Activated CD4-positive, alpha-beta T cell treated with anti-CD3 and anti-CD28 coated beads, Interleukin-2, Interleukin-4, amounts not matched to agents 100 ng/mL and 50 ng/mL, durations not matched to agents 16 hours and 8 hours (primary cell): Measurements from ENCODE around the gene LFNG.

Source experiments
- DNase-seq: peaks from one replicate; pipeline ENCODE4 v3.0.0-alpha.2; 2020; ENCODE audit warnings: low spot score

Gene LFNG

DNA sequence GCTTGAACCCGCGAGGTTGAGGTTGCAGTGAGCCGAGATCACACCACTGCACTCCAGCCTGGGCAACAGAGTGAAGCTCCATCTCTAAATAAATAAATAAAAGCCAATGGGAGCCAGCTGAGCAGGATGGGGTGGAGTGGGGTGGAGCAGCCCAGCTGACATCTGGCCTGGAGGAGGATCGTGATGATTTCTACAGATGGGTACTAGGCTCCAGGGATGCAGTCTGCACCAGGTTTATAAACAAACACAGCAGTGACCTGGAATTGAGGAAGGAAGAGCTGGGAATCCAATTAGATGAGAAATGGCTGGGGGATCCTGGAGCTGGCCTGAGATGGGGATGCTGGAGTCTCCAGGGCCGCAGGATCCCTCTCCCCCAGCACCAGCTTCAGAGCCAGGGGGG is 36.1 kb upstream of the LFNG start:
- no peak for DNase-seq

DNA sequence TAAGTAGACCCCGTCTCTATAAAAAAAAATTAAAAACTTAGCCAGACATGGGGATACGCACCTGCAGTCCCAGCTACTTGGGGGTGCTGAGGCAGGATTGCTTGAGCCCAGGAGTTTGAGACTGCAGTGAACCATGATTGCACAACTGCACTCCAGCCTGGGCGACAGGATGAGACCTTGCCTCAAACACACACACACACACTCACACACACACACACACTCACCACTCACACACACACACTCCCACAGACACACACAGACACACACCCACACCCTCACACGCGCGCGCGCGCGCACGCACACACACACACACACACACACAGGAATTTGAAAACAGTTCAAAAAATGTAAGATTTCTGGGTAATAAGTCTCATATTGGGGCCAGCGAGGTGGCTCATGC is 34.7 kb upstream of the LFNG start:
- DNase-seq: no peak

DNA sequence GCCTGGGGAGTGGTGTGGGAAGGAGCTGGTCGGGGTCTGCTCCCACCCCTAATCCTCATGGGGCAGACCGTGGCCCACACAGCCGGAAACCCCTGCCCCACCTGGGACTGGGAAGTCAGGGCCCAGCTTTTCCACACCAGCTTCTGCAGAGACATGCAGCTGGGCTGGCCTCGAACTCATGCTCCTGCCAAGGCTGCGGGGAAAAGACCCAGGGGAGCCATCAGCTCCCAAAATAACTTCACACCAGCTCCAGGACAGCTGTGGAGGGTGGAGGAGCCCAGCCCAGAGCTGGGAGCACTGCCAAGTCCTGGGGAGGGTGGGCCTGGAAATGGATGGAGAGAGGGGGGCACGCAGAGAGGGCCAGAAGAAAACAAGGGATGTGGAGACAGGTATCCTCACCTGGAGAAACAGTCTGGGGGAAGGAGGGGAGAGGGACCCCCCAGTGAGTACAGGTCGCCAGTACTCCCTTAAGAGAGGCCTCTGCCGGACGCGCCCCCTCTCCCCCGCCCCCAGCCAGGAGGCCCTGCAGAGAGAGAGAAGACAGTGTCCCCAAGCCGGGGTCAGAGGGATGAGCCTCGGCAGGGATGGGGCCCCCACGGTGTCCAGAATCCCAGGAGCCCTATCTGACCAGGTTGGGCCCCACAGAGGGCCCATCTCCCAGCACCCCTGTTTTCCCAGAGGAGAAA is 31.8 kb upstream of the LFNG start:
- DNase-seq: no peak

DNA sequence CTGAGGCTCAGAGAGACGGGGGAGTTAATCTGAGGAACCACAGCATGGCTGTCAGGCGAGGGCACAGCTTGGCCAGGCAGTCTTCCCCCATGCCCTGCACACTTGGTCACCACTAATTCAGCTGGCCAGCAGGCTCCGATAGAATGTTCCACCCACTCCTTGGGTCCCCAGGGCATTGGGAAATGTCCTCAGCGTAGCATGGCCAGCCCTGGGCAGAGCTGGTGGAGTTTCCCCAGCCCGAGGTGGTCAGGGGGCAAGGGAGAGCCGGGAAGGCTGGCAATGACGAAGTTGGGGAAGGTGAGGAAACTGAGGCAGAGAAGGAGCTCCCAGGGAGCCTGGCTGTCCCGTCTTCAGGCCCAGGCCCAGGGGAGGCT is 31.3 kb upstream of the LFNG start:
- no peak for DNase-seq

DNA sequence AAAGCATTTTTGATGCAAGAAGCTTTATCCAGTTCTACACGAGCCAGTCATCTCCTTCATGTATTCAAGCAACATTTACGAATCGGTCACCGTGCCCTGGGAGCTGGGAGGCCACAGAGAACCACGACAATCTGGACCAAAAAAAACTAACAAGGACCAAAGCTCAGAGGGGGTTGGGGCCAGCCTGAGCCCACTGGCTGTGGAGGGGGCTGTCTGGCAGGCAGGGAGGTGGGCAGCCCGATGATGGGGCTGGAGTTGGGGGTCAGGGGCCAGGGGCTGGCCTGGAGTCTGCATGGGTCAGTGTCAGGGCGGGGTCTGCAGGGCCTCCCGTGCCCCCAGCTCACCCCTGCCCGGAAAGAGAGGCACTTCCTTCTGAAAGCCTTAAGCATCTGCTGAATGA is 30.9 kb upstream of the LFNG start:
- no peak for DNase-seq

DNA sequence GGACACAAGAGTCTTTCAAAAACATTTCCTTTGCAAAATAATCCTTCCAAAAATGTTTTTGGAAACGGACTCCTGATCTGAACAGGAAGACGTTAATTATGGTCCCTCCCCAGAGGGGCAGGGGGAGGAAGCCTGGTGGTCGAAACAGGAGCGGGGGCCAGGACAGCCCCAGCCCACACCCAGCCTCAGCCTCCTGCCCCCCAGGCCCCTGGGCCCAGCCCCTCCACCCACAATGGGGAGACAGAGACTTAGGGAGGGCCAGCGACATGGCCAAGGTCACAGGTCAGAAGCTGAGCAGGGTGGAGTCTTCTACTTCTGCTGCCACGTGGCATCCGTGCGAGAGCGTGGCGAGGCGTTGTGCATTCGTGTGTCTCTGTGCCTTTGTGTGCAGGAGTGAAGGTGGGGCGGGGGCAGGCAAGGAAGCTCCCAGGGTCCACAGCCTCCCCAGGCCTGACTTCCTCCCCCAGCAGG is 29.4 kb upstream of the LFNG start:
- no peak for DNase-seq

DNA sequence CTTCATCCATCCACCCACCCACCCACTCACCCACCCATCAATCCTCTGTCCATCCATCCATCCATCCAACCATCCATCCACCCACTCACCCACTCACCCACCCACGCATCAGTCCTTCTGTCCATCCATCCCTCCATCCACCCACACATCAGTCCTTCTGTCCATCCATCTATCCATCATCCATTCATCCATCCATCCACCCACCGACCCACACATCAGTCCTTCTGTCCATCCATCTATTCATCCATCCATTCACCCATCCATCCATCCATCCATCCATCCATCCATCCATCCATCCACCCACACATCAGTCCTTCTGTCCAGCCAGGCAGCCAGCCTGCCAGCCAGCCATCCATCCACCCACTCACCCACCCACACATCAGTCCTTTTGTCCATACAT is 27.5 kb upstream of the LFNG start:
- no peak for DNase-seq

DNA sequence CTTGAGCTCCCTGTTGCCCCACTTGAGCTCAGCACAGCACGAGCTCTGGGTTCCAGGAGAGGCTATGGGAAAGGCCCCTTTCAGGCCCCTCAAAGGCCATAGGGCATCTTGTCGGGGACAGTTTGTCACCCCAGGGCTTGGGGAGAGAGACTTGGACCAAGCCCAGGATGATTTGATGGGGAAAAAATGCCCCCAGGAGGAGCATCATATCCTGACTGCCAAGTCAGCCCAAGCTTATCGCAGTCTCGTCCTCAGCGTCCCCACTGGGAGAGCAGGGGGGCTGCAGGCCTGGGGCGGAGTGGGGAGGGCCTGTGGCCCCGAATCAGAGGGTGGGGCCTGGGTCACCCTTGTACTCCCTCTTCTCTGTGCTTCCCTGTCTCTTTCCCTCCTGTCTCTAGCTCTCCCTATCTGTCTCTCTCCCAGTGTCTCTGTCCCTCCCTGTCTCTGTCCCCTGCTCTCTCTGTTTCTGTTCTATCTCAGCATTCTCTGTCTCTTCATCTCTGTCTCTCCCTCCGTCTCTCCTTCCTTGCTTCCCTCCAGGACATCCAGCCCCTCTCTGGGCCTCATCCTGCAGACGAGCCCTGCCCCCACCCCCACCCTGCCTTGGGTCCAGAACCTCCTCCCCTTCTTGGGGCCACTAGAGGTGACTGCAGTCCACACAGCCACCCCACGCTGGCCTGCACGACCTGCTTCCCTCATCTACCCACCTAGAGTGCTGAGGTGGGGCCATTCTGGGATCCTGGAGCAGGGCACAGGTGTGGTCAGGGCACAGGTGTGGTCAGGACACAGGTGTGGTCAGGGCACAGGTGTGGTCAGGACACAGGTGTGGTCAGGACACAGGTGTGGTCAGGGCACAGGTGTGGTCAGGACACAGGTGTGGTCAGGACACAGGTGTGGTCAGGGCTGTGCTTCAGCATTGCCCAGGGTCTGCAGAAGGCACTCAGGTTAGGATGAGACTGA is 26.1 kb upstream of the LFNG start:
- DNase-seq: no peak

DNA sequence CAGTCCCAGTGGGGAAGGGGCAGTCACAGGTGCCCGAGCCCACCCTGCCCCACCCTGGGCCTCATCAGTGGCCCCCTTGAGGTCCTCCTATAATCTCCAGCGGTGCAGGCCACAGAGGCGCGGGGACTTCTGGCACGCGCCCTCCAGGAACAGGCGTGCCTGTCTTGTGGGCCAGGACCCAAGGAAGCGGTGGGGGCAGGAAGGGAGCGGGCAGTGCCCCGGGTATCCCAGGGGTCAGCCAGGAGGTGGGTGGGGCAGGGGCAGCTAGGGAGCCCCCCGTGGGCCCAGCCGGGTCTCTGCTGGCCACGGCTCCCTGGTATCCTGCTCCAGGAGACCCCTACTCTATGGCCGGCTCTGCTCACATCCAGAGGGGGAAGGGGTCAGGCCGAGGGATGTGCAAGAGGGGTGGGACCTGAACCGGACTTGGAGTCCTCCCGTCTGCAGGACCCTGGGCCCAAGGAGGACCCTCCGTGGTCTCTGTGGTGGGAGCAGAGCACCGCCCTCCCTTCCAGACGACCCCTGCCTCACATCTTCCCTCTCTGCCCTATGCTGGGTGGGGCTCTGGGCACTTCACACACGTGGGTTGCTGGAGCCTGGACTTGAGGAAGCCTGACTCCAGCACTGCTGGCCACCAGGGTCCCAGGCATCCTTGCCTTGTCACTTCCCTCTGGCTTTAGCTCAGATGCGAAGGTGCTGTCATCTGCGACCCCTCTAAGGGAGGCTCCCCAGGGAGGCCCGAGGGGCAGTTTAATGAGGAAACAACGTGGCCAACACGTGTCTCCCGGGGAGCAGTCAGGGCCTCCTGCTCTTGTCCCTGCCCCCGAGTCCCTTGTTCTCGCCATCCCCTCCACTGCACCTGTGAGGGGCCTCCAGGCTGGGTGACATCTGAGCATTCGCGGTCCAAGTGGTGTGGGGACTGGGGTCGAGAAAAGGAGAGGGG is 25.1 kb upstream of the LFNG start:
- no peak for DNase-seq

DNA sequence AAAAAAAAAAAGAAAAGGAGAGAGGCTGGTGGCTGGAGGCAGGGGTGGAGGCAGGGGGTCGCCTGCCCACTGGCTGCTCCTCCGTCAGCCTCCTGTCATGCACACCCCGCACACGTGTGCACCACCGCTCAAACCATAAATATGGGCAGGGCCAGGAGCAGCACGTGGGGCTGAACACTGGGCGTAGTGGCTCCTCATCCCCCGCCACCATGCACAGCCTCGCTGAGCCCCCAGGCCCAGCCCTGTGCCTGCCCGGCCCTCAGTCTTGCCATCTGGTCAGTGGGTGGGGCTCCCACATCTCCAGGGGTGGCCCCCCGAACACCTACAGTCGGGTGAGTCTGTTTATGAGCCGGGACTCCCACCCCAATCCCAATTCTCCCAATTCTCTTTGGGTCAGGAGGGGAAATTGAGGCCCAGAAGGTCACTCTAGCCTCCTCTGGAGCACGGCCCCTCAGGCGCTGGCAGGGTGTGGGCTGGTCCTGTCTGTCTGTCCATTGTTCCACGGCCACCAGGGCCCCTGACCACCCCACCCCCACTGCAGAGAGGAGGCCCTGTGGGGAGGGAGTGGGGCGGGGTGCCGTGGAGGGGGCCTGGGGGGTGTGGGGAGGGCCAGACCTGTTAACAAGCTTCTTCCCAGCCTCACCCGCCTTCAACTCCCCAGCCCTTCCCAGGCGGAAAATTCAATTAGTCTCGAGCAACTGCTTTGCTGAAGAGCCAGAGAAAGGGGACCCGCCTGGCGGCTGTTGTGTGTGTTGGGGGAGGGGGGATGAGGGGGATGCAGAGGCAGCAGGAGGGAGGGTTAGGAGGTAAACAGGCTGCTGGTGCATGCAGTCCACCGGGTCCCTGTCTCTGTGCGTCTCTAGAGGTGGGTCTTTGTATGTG is 23.9 kb upstream of the LFNG start:
- no peak for DNase-seq

DNA sequence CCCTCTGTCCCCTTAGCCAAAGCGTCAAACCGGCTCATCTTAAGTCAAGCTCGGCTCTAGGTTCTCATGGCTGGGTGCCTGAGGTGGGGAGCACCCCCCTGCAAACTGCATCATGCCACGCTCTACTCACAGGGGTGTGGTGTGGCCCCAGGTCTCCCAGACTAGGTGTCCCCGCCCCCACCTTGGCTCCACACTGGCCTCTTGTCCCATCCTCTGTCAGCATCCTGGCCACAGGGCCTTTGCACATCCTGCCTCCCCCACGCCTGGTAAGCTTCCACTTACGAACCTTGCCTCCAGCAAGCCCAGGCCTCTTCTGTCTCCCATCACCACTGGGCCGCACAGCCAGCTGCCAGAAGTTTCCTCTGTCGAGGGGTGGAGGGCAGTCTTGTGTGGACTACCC is 23.2 kb upstream of the LFNG start:
- DNase-seq: no peak

DNA sequence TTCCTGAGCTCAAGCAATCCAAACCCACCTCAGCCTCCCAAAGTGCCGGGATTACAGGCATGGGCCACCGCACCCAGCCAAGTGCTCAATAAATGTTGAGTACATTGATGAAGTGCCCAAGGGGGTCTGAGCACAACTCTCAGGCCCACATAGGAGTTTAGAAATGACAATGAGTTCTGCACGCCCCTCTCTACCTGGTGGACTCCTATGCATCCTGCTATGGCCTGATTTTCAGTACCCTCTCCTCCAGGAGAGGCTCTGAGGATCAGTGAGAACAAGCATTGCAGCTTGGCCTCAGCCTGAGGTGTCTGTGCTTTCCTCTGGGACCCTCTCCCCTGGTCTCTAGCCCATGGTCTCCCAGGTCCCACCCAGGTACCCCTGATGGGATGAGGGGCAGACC is 22.5 kb upstream of the LFNG start:
- no peak for DNase-seq

DNA sequence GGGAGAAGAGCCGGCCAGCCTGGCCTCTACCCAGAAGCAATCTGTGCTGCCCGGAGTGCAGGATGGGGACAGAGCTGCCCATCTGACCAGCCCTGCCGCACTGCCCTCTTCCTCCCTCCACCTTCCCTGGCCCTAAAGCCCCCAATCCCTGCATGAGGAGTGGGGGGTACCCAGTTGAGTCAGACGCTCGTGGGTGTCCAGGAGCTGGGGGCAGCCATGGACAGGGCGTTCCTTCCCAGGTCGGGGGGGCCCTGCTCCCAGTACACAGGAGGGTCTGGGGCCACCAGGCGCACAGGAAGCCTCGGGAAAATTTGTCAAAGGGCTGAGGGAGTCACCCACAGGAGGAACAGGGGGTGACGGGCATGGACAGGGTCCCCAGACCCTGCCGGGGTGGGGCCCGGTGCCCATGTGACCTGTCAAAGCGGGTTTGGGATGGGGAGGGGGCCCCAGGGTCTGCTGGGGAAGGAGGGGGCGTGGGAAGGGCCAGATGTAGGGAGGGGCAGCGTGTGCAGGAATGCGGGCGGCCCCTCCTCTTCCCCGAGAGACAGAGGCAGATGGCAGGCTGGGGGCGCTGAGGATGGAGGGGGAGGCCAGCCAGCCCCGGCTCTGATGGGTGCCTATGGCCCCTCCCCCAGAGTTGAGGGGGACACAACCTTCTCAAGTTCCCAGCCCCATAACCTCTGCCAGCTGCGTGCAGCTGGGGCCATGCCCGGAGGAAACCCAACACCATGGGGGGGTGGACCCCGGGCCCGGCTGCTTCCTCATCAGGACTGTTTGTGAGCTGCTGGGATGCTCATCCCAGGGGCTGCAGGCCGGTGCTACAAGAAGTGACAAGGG is 21.9 kb upstream of the LFNG start:
- DNase-seq: no peak

DNA sequence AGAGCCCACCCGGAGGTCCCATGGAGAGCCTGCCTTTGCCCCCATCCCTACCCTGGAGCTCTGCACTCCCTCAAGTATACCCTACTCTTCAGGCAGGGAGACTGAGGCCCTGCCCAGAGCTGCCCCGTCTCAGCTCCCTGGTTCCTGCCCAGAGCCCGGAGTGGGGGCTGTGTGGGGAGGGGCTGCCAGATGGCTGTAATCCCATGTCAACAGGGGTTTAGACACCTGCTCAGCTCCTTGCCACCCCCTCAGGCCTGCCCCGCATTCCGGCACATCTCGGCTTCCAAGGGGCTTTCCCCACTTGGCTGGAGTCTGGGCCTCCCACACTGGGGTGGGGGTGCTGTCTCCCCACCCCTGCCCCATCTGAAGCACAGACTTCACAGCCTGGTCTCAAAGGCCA is 20.9 kb upstream of the LFNG start:
- DNase-seq: no peak

DNA sequence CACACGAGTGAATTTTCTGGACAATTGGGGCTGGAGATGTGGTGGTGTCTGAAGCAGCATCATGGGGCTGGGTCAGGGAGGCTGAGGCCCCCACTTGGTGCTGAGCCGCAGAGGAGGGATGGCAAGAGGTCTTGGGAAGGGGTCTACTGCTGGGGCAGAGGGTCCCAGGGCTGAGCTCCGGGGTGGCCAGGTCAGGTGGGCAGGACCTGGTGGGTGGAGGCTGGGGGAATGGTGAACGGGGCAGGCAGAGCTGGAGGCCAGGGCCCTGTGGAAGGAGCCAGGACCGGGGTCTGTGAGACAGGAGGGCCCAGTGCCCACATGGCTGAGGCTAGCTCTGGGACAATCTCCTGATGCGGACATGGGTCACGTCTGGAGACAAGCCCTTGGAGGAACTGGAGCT is 20.4 kb upstream of the LFNG start:
- no peak for DNase-seq

DNA sequence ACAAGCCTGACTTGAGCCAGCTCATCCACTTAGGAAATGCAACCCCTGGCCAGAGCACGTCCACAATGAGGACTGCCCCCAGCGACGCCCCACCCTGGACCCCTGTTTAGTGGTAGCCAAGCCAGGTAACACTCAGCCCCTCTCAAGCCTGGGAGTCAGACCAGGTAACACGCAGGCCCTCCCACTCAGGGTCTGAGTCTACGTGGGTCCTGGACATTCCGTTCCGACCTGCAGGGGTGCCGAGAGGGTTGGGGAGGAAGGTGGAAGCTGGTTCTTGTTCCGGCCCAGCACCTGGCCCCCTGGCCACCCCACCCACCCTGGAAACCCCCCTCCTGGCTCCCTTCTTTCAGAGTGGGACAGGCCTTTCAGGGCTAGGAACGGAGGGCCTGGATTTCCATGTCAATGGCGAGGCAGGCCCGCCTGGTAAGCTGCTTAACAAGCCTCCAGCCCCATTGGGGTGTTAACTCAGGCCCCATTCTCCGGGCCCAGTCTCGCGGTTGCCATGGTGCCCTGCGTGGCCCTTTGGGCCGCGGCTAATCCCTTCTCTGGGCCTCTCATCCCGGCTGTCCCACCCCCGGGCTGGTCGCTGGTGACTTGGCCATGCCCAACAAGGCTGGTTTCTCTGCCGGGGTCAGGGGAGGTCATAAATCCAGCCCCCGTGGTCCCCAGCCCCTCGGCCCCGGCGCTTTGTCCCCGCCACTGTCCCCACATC is 19.7 kb upstream of the LFNG start:
- no peak for DNase-seq

DNA sequence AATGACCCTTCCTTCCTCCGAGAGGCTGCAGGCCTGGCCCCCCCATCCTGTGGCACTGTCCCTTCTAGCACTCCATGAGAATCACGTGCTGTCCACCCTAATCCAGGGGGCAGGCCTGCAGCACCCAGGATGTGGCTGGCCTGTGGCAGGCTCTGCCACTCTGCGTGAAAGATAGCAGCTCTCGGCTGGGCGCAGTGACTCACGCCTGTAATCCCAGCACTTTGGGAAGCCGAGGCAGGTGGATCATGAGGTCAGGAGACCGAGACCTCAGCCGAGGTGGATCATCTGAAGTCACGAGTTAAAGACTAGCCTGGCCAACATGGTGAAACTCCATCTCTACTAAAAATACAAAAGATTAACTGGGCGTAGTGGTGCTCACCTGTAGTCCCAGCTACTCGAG is 18.9 kb upstream of the LFNG start:
- DNase-seq: no peak

DNA sequence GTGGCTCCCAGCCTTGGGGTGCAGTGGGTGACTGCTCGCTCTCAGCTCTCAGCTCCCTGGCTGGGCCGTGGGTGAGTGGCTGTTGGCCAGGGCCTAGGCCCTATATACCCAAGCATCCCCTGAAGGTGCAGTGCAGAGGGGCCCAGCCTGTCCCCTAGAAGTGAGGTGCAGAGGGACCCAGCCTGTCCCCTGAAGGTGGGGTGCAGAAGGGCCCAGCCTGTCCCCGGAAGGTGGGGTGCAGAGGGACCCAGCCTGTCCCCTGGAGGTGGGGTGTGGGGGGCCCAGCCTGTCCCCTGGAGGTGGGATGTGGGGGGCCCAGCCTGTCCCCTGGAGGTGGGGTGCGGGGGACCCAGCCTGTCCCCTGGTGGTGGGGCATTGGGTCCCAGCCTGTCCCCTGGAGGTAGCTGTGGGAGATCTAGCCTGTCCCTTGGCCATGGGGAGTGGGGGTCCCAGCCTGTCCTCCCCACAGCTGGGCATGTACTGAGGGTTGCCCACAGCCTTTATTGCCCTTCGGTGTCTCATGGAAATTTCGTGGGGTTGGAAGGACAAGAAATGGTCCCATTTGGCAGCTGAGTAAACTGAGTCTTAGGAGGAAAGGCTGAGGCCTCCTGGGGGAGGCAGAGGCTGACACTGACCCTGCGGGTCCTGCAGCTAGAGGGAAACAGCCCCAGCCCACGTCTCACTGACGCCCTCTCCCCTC is 17.5 kb upstream of the LFNG start:
- DNase-seq: no peak

DNA sequence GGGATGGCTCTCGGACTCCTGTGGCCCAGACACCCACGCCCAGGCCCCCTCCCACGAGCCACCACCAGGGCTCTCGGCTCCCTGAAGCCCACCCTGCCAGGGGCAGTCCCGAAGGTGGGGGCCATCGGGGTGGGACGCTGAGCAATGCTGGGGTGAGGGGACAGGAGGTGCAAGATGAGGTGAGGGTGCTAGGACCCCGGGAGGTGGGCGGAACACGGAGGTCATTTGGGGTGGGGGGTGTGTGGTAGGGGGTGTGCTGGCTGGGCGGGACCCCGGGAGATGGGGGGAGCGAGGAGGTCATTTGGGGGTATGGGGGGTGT is 17.0 kb upstream of the LFNG start:
- no peak for DNase-seq
